SIG-M5 (cell line): ENCODE results near the gene SLC35F2.
"Not testable (repeated sequence)": the region's sequence is repeated elsewhere in the genome, so short reads cannot be mapped to it uniquely, and the experiment has no call there.

Source experiments
- DNase-seq: peaks from one replicate; lab custom pipeline; 2025; lab: John Stamatoyannopoulos, UW

SLC35F2 gene

DNA sequence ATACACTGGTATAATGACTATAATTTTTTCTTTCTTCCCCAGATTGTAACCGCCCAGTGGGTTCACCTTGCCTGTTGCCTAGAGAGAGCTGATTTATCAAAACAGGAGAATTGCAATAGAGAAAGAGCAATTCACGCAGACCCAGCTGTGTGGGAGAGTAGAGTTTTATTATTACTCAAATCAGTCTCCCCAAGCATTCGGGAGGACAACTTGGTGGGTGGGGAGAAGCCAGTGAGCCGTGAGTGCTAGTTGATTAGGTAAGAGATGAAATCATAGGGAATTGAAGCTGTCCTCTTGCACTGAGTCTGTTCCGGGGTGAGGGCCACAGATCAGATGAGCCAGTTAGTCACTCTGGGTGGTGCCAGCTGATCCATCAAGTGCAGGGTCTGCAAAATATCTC, 73.2 kb downstream of the SLC35F2 start:
- no peak for DNase-seq

DNA sequence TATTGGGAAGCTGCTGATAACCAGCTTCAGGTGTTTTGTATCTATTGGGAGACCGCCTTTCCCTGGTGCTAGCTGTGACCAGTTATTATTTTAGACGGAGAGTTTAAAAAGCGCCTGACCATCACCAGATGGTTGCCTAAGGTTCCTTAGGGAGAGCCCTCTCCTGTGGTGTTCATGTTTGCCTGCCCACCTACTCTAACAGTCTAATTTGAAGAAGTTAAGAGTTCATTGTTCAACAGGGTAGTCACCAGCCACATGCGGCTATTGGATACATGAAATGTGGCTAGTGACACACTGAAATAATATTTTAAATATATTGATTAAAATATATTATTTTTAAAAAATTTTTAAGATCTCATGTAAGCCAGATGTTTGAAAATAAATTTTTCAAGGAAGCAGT, 75.5 kb downstream of the SLC35F2 start:
- DNase-seq, result no peak

DNA sequence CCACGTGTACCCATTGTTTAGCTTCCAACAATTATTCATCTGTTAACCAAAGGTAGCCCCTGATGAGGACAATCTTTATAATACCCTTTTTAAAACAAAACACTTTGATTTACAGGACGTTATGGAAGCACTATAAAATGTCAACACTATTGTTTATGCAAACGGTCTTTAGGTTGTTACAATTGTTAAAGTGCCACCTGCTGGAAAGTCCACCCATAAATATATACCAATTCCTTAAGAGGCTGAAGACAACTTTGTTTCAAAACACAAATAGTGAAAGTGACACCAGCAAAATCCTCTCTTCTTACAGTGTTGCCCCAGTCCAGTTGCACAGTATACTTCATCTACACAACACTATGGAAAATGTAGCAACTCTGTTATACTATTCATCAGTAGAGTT, 77.8 kb downstream of the SLC35F2 start:
- no peak for DNase-seq

DNA sequence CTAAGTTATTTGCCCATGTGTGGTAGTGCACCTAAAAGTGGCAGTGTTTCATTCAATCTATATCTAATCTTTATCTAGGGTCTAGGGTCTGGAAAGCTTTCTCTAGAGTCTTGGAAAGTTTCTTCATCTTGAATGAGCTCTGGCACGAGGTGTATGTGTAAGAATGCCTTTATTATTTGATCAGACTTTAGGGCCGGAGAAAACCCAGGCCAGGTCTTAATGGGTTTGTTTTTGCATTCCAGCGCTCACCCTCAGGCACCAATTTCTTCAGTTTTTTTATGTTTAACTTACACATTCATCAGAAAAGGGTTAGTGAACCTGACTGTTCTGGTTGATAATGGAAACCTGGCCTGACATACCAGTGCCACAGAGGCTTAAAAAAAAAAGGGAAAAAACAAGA, 78.5 kb downstream of the SLC35F2 start:
- DNase-seq, result no peak

DNA sequence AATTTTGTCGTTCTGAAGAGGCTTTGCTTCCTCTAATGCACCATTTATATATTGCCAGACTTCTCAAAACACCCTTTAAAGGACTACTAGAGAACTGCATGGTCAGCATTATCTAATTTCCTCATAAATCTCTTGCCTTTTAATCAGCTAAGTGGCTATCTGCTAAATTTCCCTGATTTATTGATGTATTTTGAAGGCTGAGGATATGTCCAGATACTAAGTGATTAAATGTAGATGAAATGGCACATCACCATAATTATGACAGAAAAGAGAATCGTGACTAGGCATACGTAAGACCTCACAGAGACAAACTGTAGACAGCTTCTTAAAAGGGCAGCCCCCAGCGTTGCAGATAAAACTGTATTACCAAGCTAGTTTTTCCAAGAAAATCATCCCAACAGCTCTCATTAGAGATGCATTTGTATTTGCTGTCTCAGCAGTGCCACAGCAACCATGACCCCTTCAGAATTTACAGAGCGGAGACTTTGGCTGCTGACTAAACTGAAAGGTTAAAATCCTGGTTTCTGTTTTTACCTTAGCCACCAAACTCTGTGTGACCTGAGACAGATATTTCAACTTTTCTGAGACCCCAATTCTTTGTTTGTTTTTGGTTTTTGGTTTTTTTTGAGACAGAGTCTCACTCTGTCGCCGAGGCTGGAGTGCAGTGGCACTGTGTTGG, 79.6 kb downstream of the SLC35F2 start:
- no peak for DNase-seq

DNA sequence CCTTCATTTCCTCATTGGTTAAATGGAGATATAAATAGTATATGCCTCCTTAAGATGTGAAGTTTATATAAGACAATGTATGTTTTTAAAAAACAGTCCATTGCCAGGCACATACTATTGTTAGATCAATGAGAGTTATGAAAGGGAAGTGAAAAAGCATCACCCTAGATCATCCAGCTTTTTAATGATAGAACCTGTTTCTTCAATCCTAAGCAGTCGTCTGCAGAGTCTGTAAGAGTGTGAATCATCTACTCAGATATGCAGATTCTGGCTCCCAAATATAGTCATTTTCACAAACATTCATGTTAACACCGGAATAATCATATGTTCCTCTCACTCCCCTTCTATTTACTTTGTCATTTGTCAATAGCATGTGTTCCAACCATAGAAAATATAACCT, 81.5 kb downstream of the SLC35F2 start:
- no peak for DNase-seq

DNA sequence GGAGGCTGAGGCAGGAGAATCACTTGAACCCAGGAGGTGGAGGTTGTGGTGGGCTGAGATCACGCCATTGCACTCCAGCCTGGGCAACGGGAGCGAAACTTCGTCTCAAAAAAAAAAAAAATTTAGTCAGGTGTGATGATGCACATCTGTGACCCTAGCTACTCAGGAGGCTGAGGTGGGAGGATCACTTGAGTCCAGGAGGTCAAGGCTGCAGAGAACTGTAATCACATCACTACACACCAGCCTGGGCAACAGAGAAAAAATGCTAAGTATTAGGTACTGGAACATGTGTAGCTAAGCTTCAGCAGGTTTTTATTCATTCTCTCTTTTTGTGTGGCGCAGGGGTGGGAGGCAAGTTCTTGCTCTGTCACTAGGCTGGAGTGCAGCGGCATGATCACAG, 82.5 kb downstream of the SLC35F2 start:
- no peak for DNase-seq

DNA sequence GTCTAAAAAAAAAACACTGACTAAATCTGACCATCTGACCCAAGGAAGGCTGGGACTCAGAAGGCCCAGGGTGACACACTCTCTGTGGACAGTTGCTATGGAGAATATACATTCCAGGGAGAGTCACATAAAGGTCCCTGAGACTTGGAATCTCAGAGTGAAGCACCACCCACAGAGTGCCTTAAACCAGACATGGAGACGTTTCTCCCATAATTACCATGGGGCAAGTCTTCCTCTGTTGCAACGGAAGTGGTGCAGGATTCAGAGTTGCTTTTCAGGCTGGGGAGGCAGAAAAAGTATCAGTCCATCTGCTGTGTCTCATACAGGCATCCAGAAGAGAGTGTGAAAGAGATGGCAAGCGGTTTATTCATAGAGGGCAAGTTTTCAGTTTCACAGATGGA, 88.0 kb downstream of the SLC35F2 start:
- no peak for DNase-seq

DNA sequence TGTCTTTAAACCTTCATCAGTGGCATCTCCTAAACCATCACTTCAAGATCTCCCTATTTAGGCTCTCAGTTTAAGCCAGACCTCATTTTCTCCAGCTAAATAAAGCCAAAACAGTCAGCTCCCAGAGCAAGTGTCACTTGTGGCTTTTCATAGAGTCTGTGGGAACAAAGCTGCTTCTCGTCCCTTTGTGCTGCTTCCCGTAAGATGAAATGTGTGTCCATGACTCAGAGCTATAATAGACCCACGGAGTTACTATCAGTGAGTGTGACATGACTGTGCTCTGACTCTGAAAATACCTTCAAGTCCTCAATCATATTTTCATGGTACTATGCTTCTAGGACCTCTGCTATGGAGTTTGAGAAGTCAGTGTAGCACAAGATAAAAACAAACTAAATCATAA, 89.4 kb downstream of the SLC35F2 start:
- no peak for DNase-seq

DNA sequence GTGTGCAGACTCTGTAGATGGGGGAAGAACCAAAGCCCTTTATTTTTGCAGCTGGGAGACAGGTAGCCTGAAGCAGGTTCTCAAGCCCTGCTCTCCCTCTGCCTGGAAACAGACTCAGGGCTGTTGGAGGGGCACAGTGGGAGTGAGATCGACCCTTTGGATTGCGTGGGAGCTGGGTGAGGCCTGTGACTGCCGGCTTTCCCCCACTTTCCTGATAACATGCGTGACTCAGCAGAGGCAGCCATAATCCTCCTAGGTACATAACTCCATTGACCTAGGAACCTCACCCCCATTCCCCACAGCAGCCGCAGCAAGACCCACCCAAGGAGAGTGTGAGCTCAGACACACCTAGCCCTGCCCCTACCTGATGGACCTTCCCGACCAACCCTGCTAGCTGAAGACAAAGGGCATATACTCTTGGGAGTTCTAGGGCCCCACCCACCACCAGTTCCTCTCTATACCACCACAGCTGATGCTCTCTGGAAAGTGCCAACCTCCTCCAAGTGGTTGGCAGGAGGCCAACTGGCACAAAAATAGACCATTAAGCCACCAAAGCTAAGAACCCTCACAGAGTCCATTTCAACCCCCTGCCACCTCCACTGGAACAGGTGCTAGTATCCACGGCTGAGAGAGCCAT, 99.8 kb downstream of the SLC35F2 start:
- DNase-seq, result not testable (repeated sequence)

DNA sequence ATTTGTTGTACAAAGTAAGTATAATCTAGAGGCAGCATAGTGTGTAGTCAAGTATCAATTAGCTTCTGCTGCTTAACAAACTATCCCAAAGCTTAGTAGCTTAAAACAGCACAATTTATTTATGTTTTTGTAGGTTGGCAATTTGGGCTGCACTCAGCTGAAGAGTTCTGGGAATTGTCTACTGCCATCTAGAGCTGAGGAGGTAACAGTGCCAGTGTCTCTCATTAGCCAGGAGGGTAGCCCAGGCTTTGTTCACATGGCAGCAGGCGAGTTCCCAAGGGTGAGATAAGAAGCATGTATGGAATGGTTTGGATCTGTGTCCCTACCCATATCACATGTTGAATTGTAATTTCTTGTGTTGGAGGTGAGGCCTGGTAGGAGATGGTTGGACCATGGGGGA, 100.9 kb downstream of the SLC35F2 start:
- no peak for DNase-seq

DNA sequence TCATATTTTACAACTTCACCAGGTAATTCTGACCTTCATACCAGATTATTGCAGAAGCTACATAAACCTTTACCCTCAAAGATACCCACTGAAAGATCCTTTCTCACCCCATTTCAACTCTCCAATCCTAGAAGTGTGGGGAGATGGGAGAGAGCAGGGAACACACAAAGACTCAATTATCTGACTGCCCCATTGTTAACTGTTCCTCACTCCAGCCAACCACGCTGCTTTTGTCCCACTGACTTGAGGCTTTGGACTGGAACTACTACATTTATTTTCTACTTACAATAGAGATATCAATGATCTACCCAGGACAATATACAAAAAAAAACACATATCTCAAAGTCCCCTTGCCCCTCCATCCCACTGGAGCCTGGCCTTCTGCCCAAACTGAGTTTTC, 102.0 kb downstream of the SLC35F2 start:
- DNase-seq, result no peak

DNA sequence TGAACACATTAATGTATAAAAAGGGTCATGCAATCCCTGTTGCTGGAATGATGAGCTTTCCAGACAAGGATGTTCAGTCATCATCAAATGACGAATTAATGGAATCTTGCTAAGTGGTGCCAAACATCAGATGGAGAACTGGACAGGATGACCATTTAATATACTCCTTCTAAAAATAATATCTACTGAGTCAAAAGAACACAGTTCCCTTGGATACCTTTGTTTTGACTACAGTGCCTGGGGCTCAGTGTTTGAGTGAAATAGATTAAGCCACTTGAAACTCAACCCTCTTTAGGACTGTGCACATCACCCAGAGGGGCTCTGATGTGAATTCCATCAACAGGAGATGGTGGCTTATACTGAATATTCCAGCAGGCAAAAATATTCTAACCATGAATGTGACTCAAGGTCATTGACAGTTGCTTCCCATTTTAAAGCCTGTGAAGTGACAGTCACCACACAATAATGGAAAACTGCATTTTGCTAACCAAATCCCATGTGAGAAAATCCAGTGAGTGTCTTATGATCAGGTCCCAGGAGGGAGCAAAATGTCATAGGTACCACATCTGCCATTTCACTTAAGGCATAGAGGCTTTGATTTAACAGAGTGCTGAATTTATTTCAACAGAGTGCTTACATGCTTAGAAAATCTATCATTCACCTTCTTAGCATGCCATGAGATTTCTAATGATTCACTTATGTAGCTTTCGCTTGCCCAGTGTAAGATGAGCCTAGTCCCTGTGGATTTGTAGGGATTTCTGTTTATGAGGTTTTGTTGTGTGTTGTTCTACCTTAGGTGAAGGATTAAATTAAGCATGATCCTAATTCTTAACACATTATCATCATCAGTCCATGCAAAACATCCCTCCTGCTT, 105.4 kb downstream of the SLC35F2 start:
- no peak for DNase-seq

DNA sequence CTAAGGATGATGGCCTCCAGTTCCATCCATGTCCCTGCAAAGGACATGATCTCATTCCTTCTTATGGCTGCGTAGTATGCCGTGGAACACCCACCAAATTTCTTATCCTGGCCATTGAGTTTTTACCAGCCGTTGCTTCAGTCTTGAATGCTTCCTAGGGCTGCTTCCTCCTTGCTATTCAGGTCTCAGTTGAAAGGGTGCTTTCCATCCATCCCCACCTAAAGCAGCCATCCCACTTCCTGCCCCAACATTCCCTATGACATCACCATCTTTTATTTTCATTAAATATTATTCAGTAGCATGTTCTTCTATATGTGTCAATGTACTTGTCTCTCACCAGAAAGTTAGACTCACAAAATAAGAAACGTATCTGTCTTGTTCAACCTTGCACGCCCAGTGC, 106.1 kb downstream of the SLC35F2 start:
- no peak for DNase-seq

DNA sequence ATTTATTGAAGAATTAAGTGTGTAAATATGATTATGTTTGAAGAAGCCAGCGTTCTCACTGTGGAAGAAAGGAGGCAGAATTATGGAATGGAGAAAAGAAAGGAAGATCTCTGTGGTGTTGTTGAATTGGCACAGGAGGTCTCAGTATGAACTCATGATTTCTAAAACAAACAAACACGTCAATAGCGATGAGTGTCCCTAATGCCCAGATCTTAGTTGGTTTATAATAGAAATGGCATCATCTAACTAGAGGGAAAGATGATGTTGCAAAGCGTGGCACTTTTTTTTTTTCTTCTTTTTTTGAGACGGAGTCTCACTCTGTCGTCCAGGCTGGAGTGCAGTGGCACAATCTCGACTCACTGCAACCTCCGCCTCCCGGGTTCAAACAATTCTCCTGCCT, 107.5 kb downstream of the SLC35F2 start:
- DNase-seq, result no peak

DNA sequence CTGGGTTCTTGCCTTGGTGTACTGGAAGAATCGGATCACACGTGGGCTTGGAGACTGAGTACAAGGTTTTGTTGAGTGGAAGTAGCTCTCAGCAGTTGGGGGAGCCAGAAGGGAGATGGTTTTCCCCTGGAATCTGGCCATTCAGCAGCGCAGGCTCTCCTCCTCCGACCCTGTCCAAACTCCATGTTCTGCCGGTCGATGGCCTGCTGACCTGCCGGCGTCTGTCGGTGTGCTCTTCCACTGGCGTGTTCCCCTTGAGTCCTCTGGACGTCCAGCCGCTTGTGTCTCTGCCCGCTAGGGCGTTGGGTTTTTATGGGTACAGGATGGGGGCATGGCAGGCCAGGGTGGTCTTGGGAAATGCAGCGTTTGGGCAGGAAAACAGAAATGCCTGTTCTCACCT, 108.3 kb downstream of the SLC35F2 start:
- no peak for DNase-seq

DNA sequence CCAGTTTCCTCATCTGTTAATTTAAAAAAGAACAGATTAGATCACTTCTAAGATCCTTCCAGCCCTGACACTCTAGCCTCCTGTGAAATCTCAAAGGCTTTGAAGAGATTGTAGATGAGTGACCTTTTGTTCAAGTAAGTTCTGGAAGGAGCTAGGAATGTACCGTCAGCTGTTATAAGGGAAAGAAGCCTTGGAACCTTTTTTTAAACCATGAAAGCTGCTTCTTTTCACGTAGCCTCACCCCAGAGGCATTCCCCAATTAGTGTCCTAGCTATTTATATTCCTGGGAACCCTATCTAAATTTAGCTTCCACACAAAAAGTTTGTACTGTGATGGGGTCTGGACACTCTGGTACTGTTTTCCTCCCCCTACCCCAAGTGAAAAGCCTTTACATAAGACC, 111.0 kb downstream of the SLC35F2 start:
- no peak for DNase-seq

DNA sequence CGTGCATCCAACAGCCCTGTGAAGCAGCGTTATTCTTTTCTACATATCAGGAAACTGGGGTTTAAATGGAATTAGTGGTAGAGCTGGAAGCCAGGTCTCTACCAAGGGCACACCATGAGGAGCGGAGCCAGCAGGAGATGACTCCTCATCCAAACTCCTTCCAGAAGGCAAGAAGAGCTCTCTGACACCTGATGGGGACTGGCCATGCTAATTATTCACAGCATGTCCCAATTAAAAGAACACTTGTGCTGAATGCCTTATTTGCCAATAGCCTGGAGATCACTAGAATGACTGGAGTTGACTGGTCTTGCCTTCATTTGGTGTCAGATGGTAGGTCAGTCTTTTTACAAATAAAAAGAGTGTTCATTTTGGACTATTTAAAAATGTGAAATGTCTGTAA, 113.9 kb downstream of the SLC35F2 start:
- no peak for DNase-seq

DNA sequence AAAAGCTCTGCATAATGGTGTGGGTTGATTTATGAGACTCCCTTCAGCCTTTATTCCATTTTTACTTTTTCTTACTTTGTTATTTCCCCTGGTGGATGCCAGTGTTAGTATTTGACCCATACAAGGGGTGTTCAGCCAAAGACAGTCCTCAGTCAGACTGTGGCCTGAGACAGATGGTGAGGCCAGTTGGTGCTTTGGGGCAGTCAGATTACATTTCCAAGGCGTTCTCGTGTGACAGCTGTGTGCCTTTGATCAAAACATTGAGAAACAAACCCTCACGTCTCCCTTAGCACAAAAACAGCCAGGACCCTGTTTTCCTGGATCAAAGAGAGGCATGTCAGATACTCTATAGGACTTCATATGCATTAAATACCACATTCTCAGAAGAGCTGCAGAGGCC, 115.4 kb downstream of the SLC35F2 start:
- DNase-seq, result no peak

DNA sequence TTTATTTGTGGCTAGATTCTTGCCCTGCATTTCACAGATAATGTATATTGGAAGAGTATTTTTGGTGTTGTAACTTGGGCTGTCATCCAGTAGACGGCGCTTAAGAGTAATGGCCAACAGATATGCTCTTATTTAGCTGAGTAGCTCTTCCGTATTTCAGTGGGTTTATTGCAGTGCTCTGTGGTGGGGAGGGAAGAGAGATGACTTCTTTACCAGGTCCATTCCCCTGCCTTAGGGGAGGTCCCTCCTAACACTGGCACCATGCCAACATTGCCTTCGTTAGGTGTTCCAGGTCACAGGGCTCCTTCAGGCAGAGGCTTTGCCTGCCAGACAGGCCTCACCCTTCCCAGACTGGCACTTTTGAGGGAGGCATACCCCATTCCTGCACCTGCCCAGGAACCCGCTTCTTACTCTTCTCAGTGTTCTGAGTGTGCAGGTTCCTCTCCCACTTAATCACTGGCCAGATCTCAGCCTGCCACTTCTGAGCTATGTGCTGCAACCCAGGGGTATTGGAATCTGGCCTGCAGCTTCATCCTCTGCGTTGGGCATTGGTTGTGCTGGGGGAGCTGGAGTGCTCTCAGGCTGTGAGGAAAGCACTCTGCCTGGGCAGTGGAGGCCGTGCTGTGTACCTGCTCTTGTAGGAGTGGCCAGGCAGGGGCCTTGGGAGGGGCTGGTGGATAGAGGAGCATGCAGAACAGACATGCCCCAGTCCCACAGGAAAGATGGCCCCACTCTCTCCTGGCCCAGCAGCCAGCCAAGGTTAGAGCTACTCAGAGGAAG, 117.4 kb downstream of the SLC35F2 start:
- no peak for DNase-seq
